ENCODE measurements around the gene PNMA3.

GRCh38 chrX:153063315-153063714 lies 7.0 kb downstream of the PNMA3 start:
- TF ChIP-seq POLR2A (IDR thresholded peaks at IDR 0.05) (no peak), CTCF (IDR thresholded peaks at IDR 0.05) (no peak)
